ENCODE results near the gene PAQR8.
"Not testable (repeated sequence)": the region's sequence is repeated elsewhere in the genome, so short reads cannot be mapped to it uniquely, and the experiment has no call there.

Gene PAQR8

DNA sequence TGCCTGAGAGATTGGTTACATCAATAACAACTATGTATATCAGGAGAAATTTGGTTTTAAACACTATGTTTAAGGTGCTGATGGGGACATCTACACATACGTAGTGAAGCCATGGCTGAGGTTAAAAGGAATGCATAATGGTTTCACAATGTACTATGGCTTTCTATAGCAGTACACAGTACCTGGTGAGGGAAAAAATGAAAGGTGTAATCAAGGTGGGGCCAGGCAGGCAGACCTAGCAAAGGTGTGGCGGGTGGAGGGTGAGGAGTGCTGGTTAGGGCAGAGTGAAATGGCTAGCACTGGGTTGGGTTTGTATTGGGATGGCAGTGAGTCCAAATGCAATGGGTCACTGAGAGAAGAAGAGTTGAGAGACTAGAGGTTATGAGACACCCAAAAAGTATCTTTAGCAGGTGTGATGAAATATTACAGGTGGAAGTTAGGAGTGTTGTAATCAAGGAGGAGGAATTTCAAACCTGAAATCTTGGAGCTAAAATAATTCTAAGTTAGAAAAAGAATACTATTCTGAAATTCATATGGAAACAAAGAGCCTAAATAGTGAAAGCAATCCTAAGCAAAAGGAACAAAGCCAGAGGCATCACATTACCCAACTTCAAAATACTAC is 22.3 kb downstream of the PAQR8 start:
- H3K4me3 Mint-ChIP-seq = no peak overlapping the region
- no peak overlapping the region for H3K27ac Mint-ChIP-seq
- ATAC-seq (no peak), DNase-seq (ENCODE audit: low spot score in 2 of 2) (no peak)
- peaks cover 40% of the 10 kb centered on the region for H3K4me1 Mint-ChIP-seq
- no peaks in the 10 kb centered on the region for H3K9me3 Mint-ChIP-seq
- H3K36me3 Mint-ChIP-seq = peaks cover under 1% of the 10 kb centered on the region

GRCh38 chr6:52385074-52385473 is 23.1 kb downstream of the PAQR8 start:
- no peak for ATAC-seq
- Mint-ChIP-seq H3K4me1 (peaks cover 44% of the 10 kb centered on the region), H3K27ac (no peak overlapping the region), H3K4me3 (no peak overlapping the region), H3K9me3 (no peaks in the 10 kb centered on the region), H3K36me3 (no peaks in the 10 kb centered on the region)
- DNase-seq (ENCODE audit: low spot score in 2 of 2) = no peak

DNA sequence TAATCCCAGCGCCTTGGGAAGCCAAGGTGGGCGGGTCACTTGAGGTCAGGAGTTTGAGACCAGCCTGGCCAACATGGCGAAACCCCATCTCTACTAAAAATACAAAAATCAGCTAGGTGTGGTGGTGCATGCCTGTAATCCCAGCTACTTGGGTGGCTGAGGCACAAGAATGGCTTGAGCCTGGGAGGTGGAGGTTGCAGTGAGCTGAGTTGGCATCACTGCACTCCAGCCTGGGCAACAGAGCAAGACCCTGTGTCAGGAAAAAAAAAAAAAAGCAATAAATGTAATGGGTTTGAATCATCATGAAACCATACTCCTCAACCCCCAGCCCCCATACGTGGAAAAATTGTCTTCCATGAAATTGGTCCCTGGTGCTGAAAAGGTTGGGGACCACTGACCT is 26.2 kb downstream of the PAQR8 start:
- H3K4me1 Mint-ChIP-seq = peaks cover 55% of the 10 kb centered on the region
- not testable (repeated sequence) for DNase-seq (ENCODE audit: low spot score in 2 of 2); ATAC-seq; H3K36me3 Mint-ChIP-seq; H3K27ac Mint-ChIP-seq; H3K9me3 Mint-ChIP-seq; H3K4me3 Mint-ChIP-seq

DNA sequence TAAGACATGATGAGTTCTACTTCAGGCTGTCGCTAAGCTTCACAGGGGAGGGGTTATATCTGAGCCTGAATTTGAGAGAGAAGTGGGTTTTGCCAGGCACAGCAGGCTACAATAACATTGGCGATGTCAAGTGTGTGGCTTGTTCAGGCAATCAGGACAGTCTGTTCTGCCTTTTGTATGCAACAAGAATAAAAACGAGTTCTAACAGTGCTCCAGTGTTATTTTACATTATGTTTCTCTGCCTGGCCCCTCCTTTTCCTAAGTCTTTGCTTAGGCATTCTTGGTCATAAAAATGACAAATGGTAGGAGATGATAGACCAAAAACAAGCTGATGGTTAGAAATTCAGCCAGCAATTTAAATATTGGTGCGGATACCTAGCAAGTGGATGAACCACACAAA is 26.8 kb downstream of the PAQR8 start:
- Mint-ChIP-seq H3K27ac (no peak overlapping the region), H3K36me3 (no peaks in the 10 kb centered on the region), H3K4me1 (peaks cover 57% of the 10 kb centered on the region), H3K9me3 (no peaks in the 10 kb centered on the region), H3K4me3 (peak overlapping the region; percentile 49)
- DNase-seq (ENCODE audit: low spot score in 2 of 2) = no peak
- no peak for ATAC-seq

DNA sequence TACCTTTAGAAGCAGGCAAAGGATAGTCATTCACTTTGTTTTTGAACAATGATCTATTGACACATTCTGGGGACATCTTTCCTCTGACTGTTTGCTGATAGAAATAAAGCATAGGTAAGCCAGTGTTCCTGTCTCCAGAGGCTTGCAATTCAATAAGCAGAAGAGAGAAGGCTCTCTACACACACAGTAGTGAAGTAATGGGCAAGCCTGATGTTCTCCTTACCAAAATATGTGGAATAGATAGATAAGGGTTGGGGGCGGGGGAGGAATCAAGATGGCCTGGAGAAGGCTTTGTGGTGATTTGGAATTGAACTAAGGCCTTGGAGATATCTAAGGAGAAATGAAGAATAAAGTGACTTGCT is 27.3 kb downstream of the PAQR8 start:
- Mint-ChIP-seq H3K9me3 (no peaks in the 10 kb centered on the region), H3K4me3 (peak overlapping the region; percentile 49), H3K27ac (no peak overlapping the region), H3K4me1 (peaks cover 57% of the 10 kb centered on the region), H3K36me3 (no peaks in the 10 kb centered on the region)
- DNase-seq (ENCODE audit: low spot score in 2 of 2) = no peak
- ATAC-seq = no peak

DNA sequence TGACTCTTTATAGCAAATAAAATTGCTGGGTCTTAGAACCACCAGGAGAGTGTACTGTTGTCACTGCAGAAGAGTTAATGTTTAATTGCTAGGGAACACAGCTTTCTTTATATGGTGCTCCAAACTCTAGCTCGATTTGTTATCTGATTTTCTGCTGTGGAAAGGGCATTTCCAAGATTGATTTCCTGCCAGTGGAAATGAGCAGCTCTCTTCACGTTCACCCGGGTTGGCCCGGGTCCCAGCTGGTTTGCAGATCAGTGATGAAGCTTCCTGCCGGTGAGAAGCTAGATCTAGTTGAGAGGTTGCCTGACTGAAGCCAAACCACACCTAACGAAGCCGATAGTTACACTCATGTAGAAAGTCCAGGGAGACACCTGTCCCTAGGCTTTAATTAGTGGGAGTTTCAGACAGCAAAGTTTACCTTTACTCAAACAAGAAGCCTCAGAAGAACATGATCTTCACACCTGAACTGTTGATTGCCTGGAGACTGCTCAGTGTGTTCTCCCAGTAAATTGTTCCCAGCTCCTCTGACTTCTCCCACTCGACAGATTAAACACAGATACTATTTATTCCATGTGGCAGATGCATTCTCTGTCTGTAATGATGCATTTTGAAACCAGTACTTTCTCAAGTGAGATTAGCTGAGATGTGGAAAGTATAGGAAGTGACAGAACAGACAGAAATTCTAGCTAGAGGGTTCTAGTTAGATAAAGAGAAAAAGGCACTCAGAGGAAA is 27.8 kb downstream of the PAQR8 start:
- no peaks in the 10 kb centered on the region for H3K9me3 Mint-ChIP-seq
- H3K36me3 Mint-ChIP-seq = no peaks in the 10 kb centered on the region
- peak overlapping the region; percentile 49 for H3K4me3 Mint-ChIP-seq
- H3K27ac Mint-ChIP-seq = peak overlapping the region; percentile 32
- peak; percentile 75 for ATAC-seq
- peak in 1 of 2 donors; percentile 64 for DNase-seq (ENCODE audit: low spot score in 2 of 2)
- peaks cover 58% of the 10 kb centered on the region for H3K4me1 Mint-ChIP-seq

- ATAC-seq (peak; percentile 83), DNase-seq (ENCODE audit: low spot score in 2 of 2) (peak; percentile 21 to 66)
- Mint-ChIP-seq H3K4me1 (peaks cover 52% of the 10 kb centered on the region), H3K36me3 (no peaks in the 10 kb centered on the region), H3K9me3 (no peaks in the 10 kb centered on the region), H3K27ac (peak overlapping the region; percentile 32), H3K4me3 (peak overlapping the region; percentile 49)
Measured at GRCh38 chr6:52390361-52390727, 28.4 kb downstream of the PAQR8 start.

- Mint-ChIP-seq H3K4me1 (peaks cover 61% of the 10 kb centered on the region), H3K4me3 (no peak overlapping the region), H3K27ac (no peak overlapping the region), H3K9me3 (peaks cover 6% of the 10 kb centered on the region), H3K36me3 (no peaks in the 10 kb centered on the region)
- DNase-seq (ENCODE audit: low spot score in 2 of 2) (no peak), ATAC-seq (no peak)
Measured at GRCh38 chr6:52391599-52391998, 29.6 kb downstream of the PAQR8 start.

- peaks cover 6% of the 10 kb centered on the region for H3K9me3 Mint-ChIP-seq
- peaks cover 75% of the 10 kb centered on the region for H3K4me1 Mint-ChIP-seq
- DNase-seq (ENCODE audit: low spot score in 2 of 2) (no peak), ATAC-seq (peak; percentile 73)
- H3K4me3 Mint-ChIP-seq = no peak overlapping the region
- H3K27ac Mint-ChIP-seq = no peak overlapping the region
- no peaks in the 10 kb centered on the region for H3K36me3 Mint-ChIP-seq
Measured at GRCh38 chr6:52392944-52393343, 31.0 kb downstream of the PAQR8 start.

DNA sequence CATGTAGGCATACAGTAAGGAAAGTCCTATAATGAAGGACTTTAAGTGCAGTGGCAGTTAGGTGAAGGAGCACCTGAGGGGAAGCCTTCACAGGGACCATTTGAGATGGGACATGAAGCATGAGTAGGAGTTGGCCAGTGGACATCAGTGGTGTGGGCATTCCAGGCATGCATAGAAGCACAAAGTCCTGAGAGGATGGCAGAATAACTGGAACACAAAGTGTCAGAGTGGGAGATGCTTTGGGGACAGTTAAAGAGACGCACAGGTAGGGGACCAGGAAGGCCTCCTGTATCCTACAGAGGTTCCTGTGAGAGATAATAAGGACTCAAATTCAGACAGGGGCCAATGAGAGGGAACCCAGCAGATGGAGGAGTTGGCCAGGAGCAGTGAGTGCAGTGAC is 31.8 kb downstream of the PAQR8 start:
- DNase-seq (ENCODE audit: low spot score in 2 of 2) (no peak), ATAC-seq (no peak)
- H3K9me3 Mint-ChIP-seq = peaks cover 6% of the 10 kb centered on the region
- H3K4me1 Mint-ChIP-seq = peaks cover 78% of the 10 kb centered on the region
- H3K4me3 Mint-ChIP-seq = peak overlapping the region; percentile 29
- H3K36me3 Mint-ChIP-seq = no peaks in the 10 kb centered on the region
- H3K27ac Mint-ChIP-seq = peak overlapping the region; percentile 11

GRCh38 chr6:52394251-52394666 is 32.3 kb downstream of the PAQR8 start:
- no peak for DNase-seq (ENCODE audit: low spot score in 2 of 2)
- peak; percentile 55 for ATAC-seq
- H3K4me1 Mint-ChIP-seq = peaks cover 78% of the 10 kb centered on the region
- H3K36me3 Mint-ChIP-seq = no peaks in the 10 kb centered on the region
- no peak overlapping the region for H3K27ac Mint-ChIP-seq
- H3K9me3 Mint-ChIP-seq = peaks cover 6% of the 10 kb centered on the region
- peak overlapping the region; percentile 29 for H3K4me3 Mint-ChIP-seq

GRCh38 chr6:52395969-52396368 is 34.0 kb downstream of the PAQR8 start:
- DNase-seq (ENCODE audit: low spot score in 2 of 2) (no peak), ATAC-seq (no peak)
- Mint-ChIP-seq H3K9me3 (peaks cover 6% of the 10 kb centered on the region), H3K27ac (peak overlapping the region; percentile 18), H3K36me3 (no peaks in the 10 kb centered on the region), H3K4me3 (no peak overlapping the region), H3K4me1 (peaks cover 70% of the 10 kb centered on the region)

DNA sequence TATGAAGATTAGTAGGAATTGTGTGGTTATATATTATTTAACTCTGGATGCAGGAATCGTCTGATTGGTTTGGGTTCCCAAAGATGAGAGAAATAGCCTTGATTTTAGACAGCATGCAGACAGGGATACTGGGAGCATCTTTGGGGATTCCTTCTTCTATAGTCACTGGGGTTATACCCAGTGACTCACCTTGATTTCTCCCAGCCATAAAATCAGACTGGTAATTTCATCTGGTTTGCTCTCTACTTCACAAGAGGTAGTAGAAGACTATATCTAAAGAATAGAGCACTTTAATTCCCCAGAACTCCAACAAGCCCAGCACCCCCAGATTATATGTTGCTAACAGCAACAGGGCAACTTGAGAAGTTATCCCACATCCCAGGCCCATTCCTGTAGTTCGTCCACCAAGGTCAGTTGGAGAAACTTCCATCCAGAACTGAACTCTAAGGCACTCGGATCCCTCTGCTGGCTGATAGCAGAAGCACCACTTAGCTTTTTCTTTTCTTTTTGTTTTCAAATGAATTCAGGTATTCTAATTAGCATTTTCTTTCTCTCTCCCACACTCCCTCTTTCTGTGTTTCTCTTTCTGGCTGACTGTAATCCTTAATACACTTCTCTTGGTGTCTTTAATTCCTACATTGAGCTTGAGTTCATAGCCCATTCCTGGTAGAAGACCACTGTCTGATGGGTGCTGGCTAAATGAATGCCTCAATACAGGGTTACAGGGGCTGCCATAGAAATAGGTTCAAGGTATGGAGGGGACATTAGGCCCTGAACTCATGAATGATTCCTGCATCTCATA is 37.8 kb downstream of the PAQR8 start:
- H3K36me3 Mint-ChIP-seq = peaks cover 8% of the 10 kb centered on the region
- H3K9me3 Mint-ChIP-seq = peaks cover 6% of the 10 kb centered on the region
- no peak overlapping the region for H3K4me3 Mint-ChIP-seq
- peaks cover 57% of the 10 kb centered on the region for H3K4me1 Mint-ChIP-seq
- no peak overlapping the region for H3K27ac Mint-ChIP-seq
- peak in 1 of 2 donors; percentile 63 for DNase-seq (ENCODE audit: low spot score in 2 of 2)
- peak; percentile 52 for ATAC-seq

GRCh38 chr6:52400313-52401041 is 38.5 kb downstream of the PAQR8 start:
- H3K4me3 Mint-ChIP-seq = no peak overlapping the region
- H3K4me1 Mint-ChIP-seq = peaks cover 57% of the 10 kb centered on the region
- H3K9me3 Mint-ChIP-seq = peaks cover 6% of the 10 kb centered on the region
- no peak overlapping the region for H3K27ac Mint-ChIP-seq
- peaks cover 8% of the 10 kb centered on the region for H3K36me3 Mint-ChIP-seq
- DNase-seq (ENCODE audit: low spot score in 2 of 2) (no peak), ATAC-seq (no peak)

GRCh38 chr6:52403086-52403485 is 41.1 kb downstream of the PAQR8 start:
- no peak for DNase-seq (ENCODE audit: low spot score in 2 of 2)
- H3K4me3 Mint-ChIP-seq = no peak overlapping the region
- ATAC-seq = no peak
- peaks cover 32% of the 10 kb centered on the region for H3K4me1 Mint-ChIP-seq
- H3K9me3 Mint-ChIP-seq = no peaks in the 10 kb centered on the region
- H3K36me3 Mint-ChIP-seq = peaks cover 13% of the 10 kb centered on the region
- no peak overlapping the region for H3K27ac Mint-ChIP-seq

Data from stimulated activated effector memory CD8-positive, alpha-beta T cell treated with anti-CD3 and anti-CD28 coated beads, Interleukin-12 subunit alpha, Interleukin-12 subunit beta, amount 100 ng/mL, for 72 hours (primary cell).